Measurements from ENCODE around the gene IFFO2. TPM values are rescaled to one million over a fixed set of nuclear protein-coding genes. Genes with fewer than 3 reads are reported as not detected.

The IFFO2 gene
- total RNA-seq, 1 experiment from 2014 or later, result 11.7 TPM

GRCh38 chr1:19003371-19004290 lies 47.2 kb upstream of the IFFO2 start:
- ChIA-PET CTCF (no interaction called here), POLR2A (ENCODE audit: unreplicated experiment) (no interaction called here)
- Histone ChIP-seq H3K4me3 (no peak overlapping the region), H3K79me2 (ENCODE audit: low read depth) (no peaks in the 10 kb centered on the region), H3K9me3 (ENCODE audit: insufficient read depth, low read depth) (peaks cover 19% of the 10 kb centered on the region), H4K20me1 (ENCODE audit: insufficient read depth) (no peaks in the 10 kb centered on the region), H3K36me3 (ENCODE audit: low read depth) (no peaks in the 10 kb centered on the region), H3K27ac (no peak overlapping the region), H2AFZ (no peak overlapping the region), H3K27me3 (ENCODE audit: insufficient read depth, low read depth) (no peaks in the 10 kb centered on the region), H3K9me2 (ENCODE audit: insufficient read depth) (no peaks in the 10 kb centered on the region), H3F3A (ENCODE audit: insufficient read depth, low read depth) (peaks cover 24% of the 10 kb centered on the region), H3K4me1 (replicated peaks; ENCODE audit: insufficient read depth) (peaks cover 29% of the 10 kb centered on the region), H3K4me2 (no peak overlapping the region)
- no peak for DNase-seq
- intact Hi-C loops (cut with micrococcal nuclease; ENCODE audit: unreplicated experiment), result no loop called here
- BruUV-seq (replicated peaks), result no TSS peak
- TF ChIP-seq EZH2 (IDR thresholded peaks at IDR 0.05; ENCODE audit: low read depth), result no peak
- no peak for TF ChIP-seq CTCF (conservative IDR thresholded peaks at IDR 0.05)

DNA sequence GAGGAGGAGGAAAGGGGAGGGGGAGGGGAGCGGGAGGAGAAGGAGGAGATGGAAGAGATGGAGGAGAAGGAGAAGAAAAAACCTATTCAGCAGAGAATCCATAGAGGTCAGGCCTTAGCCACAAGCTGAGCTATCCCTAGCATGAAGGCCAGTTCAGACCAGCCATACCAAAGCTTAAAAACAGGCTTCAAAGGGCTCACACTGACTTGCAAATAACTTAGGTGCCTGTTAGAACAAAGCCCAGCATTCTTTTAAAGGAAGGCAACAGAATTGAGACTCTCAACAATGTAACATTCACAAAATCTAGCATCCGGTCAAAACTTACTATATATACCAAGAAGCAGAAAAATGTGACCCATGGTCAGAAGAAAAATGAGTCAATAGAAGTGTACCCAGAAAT lies 43.6 kb upstream of the IFFO2 start:
- no peak overlapping the region for H3K27ac ChIP-seq
- H3K9me2 ChIP-seq (ENCODE audit: insufficient read depth), result no peaks in the 10 kb centered on the region
- intact Hi-C loops (cut with micrococcal nuclease; ENCODE audit: unreplicated experiment), result no loop called here
- ChIA-PET CTCF (no interaction called here), POLR2A (ENCODE audit: unreplicated experiment) (interaction anchor here (0.5 kb wide), 1 partner anchor 13 kb away, joined by 6 read pairs; no protein-coding TSS in a partner anchor)
- no peak overlapping the region for H3K4me3 ChIP-seq
- peaks cover 19% of the 10 kb centered on the region for H3K9me3 ChIP-seq (ENCODE audit: insufficient read depth, low read depth)
- H3K36me3 ChIP-seq (ENCODE audit: low read depth), result no peaks in the 10 kb centered on the region
- H3K27me3 ChIP-seq (ENCODE audit: insufficient read depth, low read depth), result no peaks in the 10 kb centered on the region
- no peaks in the 10 kb centered on the region for H4K20me1 ChIP-seq (ENCODE audit: insufficient read depth)
- no peaks in the 10 kb centered on the region for H3K79me2 ChIP-seq (ENCODE audit: low read depth)
- no peak overlapping the region for H3K4me2 ChIP-seq
- TF ChIP-seq CTCF (conservative IDR thresholded peaks at IDR 0.05) (no peak), EZH2 (IDR thresholded peaks at IDR 0.05; ENCODE audit: low read depth) (no peak)
- H2AFZ ChIP-seq, result no peak overlapping the region
- no TSS peak for BruUV-seq (replicated peaks)
- DNase-seq, result no peak
- 0 out of 2 replicates have a peak, but pooled peaks cover 5% of the 10 kb centered on the region for H3F3A ChIP-seq (ENCODE audit: insufficient read depth, low read depth)
- H3K4me1 ChIP-seq (replicated peaks; ENCODE audit: insufficient read depth), result no peaks in the 10 kb centered on the region; the same call in 1 of the 2 replicates

DNA sequence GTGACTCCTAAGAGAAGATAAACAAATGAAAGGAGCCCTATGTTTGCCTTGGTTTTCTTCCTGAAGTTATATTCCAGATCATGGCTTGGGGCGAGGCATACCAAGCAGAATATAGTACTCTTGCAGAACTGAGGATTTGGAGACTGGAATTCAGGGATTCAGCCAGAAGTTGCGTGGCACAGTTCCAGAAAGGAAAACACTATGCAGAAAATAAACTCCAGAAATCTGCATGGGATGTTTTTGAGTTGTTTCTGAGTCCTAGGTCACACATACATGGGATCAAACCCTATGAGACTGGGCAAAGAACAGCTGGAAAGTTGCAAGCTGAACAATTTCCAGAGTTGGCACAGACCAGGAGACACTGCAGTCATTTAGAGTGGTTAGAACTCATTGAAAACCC lies 42.9 kb upstream of the IFFO2 start:
- H3K9me3 ChIP-seq (ENCODE audit: insufficient read depth, low read depth), result peaks cover 19% of the 10 kb centered on the region
- H3K4me2 ChIP-seq, result no peak overlapping the region
- no peak overlapping the region for H3K27ac ChIP-seq
- TF ChIP-seq CTCF (conservative IDR thresholded peaks at IDR 0.05) (no peak), EZH2 (IDR thresholded peaks at IDR 0.05; ENCODE audit: low read depth) (no peak)
- H3K4me3 ChIP-seq, result no peak overlapping the region
- CTCF ChIA-PET, result no interaction called here
- no peak for DNase-seq
- H3K9me2 ChIP-seq (ENCODE audit: insufficient read depth), result no peaks in the 10 kb centered on the region
- no peaks in the 10 kb centered on the region for H3K27me3 ChIP-seq (ENCODE audit: insufficient read depth, low read depth)
- no peaks in the 10 kb centered on the region for H3K79me2 ChIP-seq (ENCODE audit: low read depth)
- no peaks in the 10 kb centered on the region for H4K20me1 ChIP-seq (ENCODE audit: insufficient read depth)
- no peaks in the 10 kb centered on the region for H3K36me3 ChIP-seq (ENCODE audit: low read depth)
- no TSS peak for BruUV-seq (replicated peaks)
- 0 out of 2 replicates have a peak, but pooled peaks cover 5% of the 10 kb centered on the region for H3F3A ChIP-seq (ENCODE audit: insufficient read depth, low read depth)
- no peaks in the 10 kb centered on the region; the same call in 1 of the 2 replicates for H3K4me1 ChIP-seq (replicated peaks; ENCODE audit: insufficient read depth)
- H2AFZ ChIP-seq, result no peak overlapping the region
- intact Hi-C loops (cut with micrococcal nuclease; ENCODE audit: unreplicated experiment), result no loop called here
- POLR2A ChIA-PET (ENCODE audit: unreplicated experiment), result no interaction called here

All from PC-9 (cell line).